HEK293 (cell line): ENCODE results near the gene CACNG6.

Experiments used
- CTCF ChIA-PET: fragments of 350-600 bp; formaldehyde crosslinking; extraction: SDS; loops from one replicate; lab custom pipeline; 2021; ENCODE audit warnings: antibody characterized with exemption; lab: Yijun Ruan, JAX
- POLR2A ChIA-PET: fragments of 300-600 bp; formaldehyde crosslinking; extraction: SDS; loops from one replicate; lab custom pipeline; 2020; ENCODE audit warnings: antibody characterized with exemption, inconsistent platforms; lab: Yijun Ruan, JAX
- H3K27ac ChIP-seq: fragments of 200-500 bp; sonication (Bioruptor generic); 2 replicates; pipeline ENCODE4 v1.5.1; 2014; ENCODE audit warnings: low read depth, low read length, control low read depth, inconsistent platforms; ENCODE audit errors: extremely low read depth
- H3K36me3 ChIP-seq, 2 experiments: fragments of 200-500 bp in 1 of 2; sonication (Bioruptor generic) in 1 of 2; 1 replicate in 1 of 2; 2 replicates in 1 of 2; pipeline ENCODE4 v1.5.1; 2014 to 2017; ENCODE audit warnings: inconsistent platforms in 2 of 2, low read length in 2 of 2; ENCODE audit not compliant: control insufficient read depth in 2 of 2, insufficient read depth in 1 of 2
- H3K4me1 ChIP-seq: fragments of 200-500 bp; sonication (Bioruptor generic); 2 replicates; pipeline ENCODE4 v1.5.1; 2014; ENCODE audit warnings: mild to moderate bottlenecking, low read length, inconsistent platforms; ENCODE audit not compliant: control insufficient read depth, insufficient read depth
- H3K4me3 ChIP-seq: 2 replicates; pipeline ENCODE4 v1.5.1; 2011; ENCODE audit warnings: low read depth, mild to moderate bottlenecking, control low read depth, low read length, moderate library complexity
- H3K9me3 ChIP-seq: fragments of 200-500 bp; sonication (Bioruptor generic); 2 replicates; pipeline ENCODE4 v1.5.1; 2014; ENCODE audit warnings: low read depth, low read length, inconsistent platforms; ENCODE audit not compliant: control insufficient read depth, insufficient read depth
- BCL11B ChIP-seq: fragments of 450-650 bp; formaldehyde crosslinking; IDR thresholded peaks from 2 replicates; pipeline ENCODE4 v1.5.1; 2016; ENCODE audit warnings: low read depth, missing biosample characterization, missing genetic modification characterization
- HIC1 ChIP-seq: fragments of 450-650 bp; formaldehyde crosslinking; IDR thresholded peaks from 2 replicates; pipeline ENCODE4 v1.5.1; 2016; ENCODE audit warnings: missing biosample characterization, missing genetic modification characterization
- KLF1 ChIP-seq: fragments of 450-650 bp; formaldehyde crosslinking; IDR thresholded peaks from 2 replicates; pipeline ENCODE4 v1.5.1; 2016; ENCODE audit warnings: missing biosample characterization, missing genetic modification characterization
- PRDM2 ChIP-seq: fragments of 450-650 bp; formaldehyde crosslinking; IDR thresholded peaks from 2 replicates; pipeline ENCODE4 v1.5.1; 2016; ENCODE audit warnings: missing biosample characterization, missing genetic modification characterization, borderline replicate concordance
- SCRT2 ChIP-seq: fragments of 450-650 bp; formaldehyde crosslinking; IDR thresholded peaks from 2 replicates; pipeline ENCODE4 v1.5.1; 2016; ENCODE audit warnings: missing biosample characterization, missing genetic modification characterization
- ZBTB20 ChIP-seq: fragments of 450-650 bp; formaldehyde crosslinking; IDR thresholded peaks from 2 replicates; pipeline ENCODE4 v1.5.1; 2016; ENCODE audit warnings: missing biosample characterization, missing genetic modification characterization
- ZBTB21 ChIP-seq: fragments of 450-650 bp; formaldehyde crosslinking; IDR thresholded peaks from 2 replicates; pipeline ENCODE4 v1.5.1; 2017; ENCODE audit warnings: missing biosample characterization, missing genetic modification characterization
- ZBTB49 ChIP-seq: fragments of 450-650 bp; formaldehyde crosslinking; IDR thresholded peaks from 2 replicates; pipeline ENCODE4 v1.5.1; 2016; ENCODE audit warnings: missing biosample characterization, missing genetic modification characterization, low read depth
- ZBTB8A ChIP-seq: fragments of 450-650 bp; formaldehyde crosslinking; IDR thresholded peaks from 2 replicates; pipeline ENCODE4 v1.5.1; 2016; ENCODE audit warnings: missing biosample characterization, missing genetic modification characterization
- ZNF157 ChIP-seq: fragments of 450-650 bp; formaldehyde crosslinking; IDR thresholded peaks from 2 replicates; pipeline ENCODE4 v1.5.1; 2016; ENCODE audit warnings: missing biosample characterization, missing genetic modification characterization
- ZNF24 ChIP-seq: fragments of 450-650 bp; formaldehyde crosslinking; IDR thresholded peaks from 2 replicates; pipeline ENCODE4 v1.5.1; 2016; ENCODE audit warnings: missing biosample characterization, missing genetic modification characterization
- ZNF274 ChIP-seq, 2 experiments: fragments of 200-500 bp in 1 of 2; fragments of 450-650 bp in 1 of 2; sonication (Bioruptor generic) in 1 of 2; formaldehyde crosslinking in 1 of 2; IDR thresholded peaks; 2 replicates each; pipeline versions ENCODE4 v1.5.1 to v1.6.1; 2014 to 2016; ENCODE audit warnings: borderline replicate concordance in 1 of 2, inconsistent platforms in 1 of 2, low read length in 1 of 2, missing biosample characterization in 1 of 2, missing genetic modification characterization in 1 of 2
- ZNF280D ChIP-seq: fragments of 450-650 bp; formaldehyde crosslinking; IDR thresholded peaks from 2 replicates; pipeline ENCODE4 v1.5.1; 2016; ENCODE audit warnings: missing biosample characterization, missing genetic modification characterization
- ZNF302 ChIP-seq: fragments of 450-650 bp; formaldehyde crosslinking; IDR thresholded peaks from 2 replicates; pipeline ENCODE4 v1.5.1; 2016; ENCODE audit warnings: missing biosample characterization, missing genetic modification characterization, low read depth
- ZNF560 ChIP-seq: fragments of 450-650 bp; formaldehyde crosslinking; IDR thresholded peaks from 2 replicates; pipeline ENCODE4 v1.5.1; 2017; ENCODE audit warnings: missing biosample characterization, missing genetic modification characterization, borderline replicate concordance
- ZNF600 ChIP-seq: fragments of 450-650 bp; formaldehyde crosslinking; IDR thresholded peaks from 2 replicates; pipeline ENCODE4 v1.5.1; 2016; ENCODE audit warnings: missing biosample characterization, missing genetic modification characterization
- ZNF610 ChIP-seq: fragments of 450-650 bp; formaldehyde crosslinking; IDR thresholded peaks from 2 replicates; pipeline ENCODE4 v1.5.1; 2016; ENCODE audit warnings: missing biosample characterization, missing genetic modification characterization, borderline replicate concordance
- ZNF623 ChIP-seq: fragments of 450-650 bp; formaldehyde crosslinking; IDR thresholded peaks from 2 replicates; pipeline ENCODE4 v1.5.1; 2016; ENCODE audit warnings: missing biosample characterization, missing genetic modification characterization
- ZNF626 ChIP-seq: fragments of 450-650 bp; sonication (Bioruptor Pico); formaldehyde crosslinking; IDR thresholded peaks from 2 replicates; pipeline ENCODE4 v1.5.1; 2018; ENCODE audit warnings: missing biosample characterization, missing genetic modification characterization, inconsistent platforms
- ZNF776 ChIP-seq: fragments of 450-650 bp; formaldehyde crosslinking; IDR thresholded peaks from 2 replicates; pipeline ENCODE4 v1.5.0; 2017; ENCODE audit warnings: missing biosample characterization, missing genetic modification characterization, borderline replicate concordance
- ZNF785 ChIP-seq: fragments of 450-650 bp; formaldehyde crosslinking; IDR thresholded peaks from 2 replicates; pipeline ENCODE4 v1.5.1; 2016; ENCODE audit warnings: missing biosample characterization, missing genetic modification characterization
- ZSCAN16 ChIP-seq: fragments of 450-650 bp; formaldehyde crosslinking; IDR thresholded peaks from 2 replicates; pipeline ENCODE4 v1.5.1; 2016; ENCODE audit warnings: missing biosample characterization, missing genetic modification characterization
- ZSCAN4 ChIP-seq: fragments of 450-650 bp; formaldehyde crosslinking; IDR thresholded peaks from 2 replicates; pipeline ENCODE4 v1.5.1; 2017; ENCODE audit warnings: missing biosample characterization, missing genetic modification characterization

CACNG6 gene

GRCh38 chr19:53965091-53965490 is 26.3 kb upstream of the CACNG6 start (continued):
- TF ChIP-seq PRDM2 = no peak
- TF ChIP-seq HIC1 (tag by site-specific recombination) = no peak
- no peak for TF ChIP-seq SCRT2 (tag by site-specific recombination)
- no peak for TF ChIP-seq ZNF623
- no peak for TF ChIP-seq ZBTB21 (tag by site-specific recombination)
- TF ChIP-seq KLF1 = no peak
- no peak for TF ChIP-seq ZNF274 (IDR thresholded peaks at IDR 0.05; ENCODE audit: low read length)
- TF ChIP-seq ZNF274 (tag by site-specific recombination; IDR thresholded peaks at IDR 0.05; ENCODE audit: borderline replicate concordance) = no peak

- Histone ChIP-seq H3K4me3 (no peak overlapping the region), H3K9me3 (no peaks in the 10 kb centered on the region), H3K4me1 (no peaks in the 10 kb centered on the region), H3K36me3 (peaks cover 0 to 16% of the 10 kb centered on the region in 2 experiments; a peak in 1 of 3 replicates), H3K27ac (no peak overlapping the region)
- ChIA-PET CTCF (interaction anchor here (0.6 to 0.8 kb wide), 3 partner anchors 41 to 63 kb away, joined by 3 to 4 read pairs (median 3); no protein-coding TSS in a partner anchor), POLR2A (no interaction called here)
- TF ChIP-seq ZNF626 (tag by site-specific recombination) (no peak), BCL11B (tag by site-specific recombination) (no peak), ZNF280D (tag by site-specific recombination) (no peak), ZNF302 (tag by site-specific recombination) (no peak), ZNF560 (tag by site-specific recombination) (no peak), ZNF600 (no peak), ZNF776 (tag by site-specific recombination) (no peak), ZNF610 (tag by site-specific recombination) (no peak), ZBTB49 (tag by site-specific recombination) (no peak), ZNF157 (tag by site-specific recombination) (no peak), ZSCAN4 (tag by site-specific recombination) (no peak), ZBTB8A (tag by site-specific recombination) (no peak), ZNF24 (tag by site-specific recombination) (no peak), ZBTB20 (tag by site-specific recombination) (no peak), ZSCAN16 (no peak), ZNF785 (tag by site-specific recombination) (no peak)
Measured at GRCh38 chr19:53966931-53967330, 24.5 kb upstream of the CACNG6 start.
